ENCODE results near the gene PPARA. TPM values are rescaled to one million over a fixed set of nuclear protein-coding genes. Genes with fewer than 3 reads are reported as not detected.
"Not testable (repeated sequence)": the region's sequence is repeated elsewhere in the genome, so short reads cannot be mapped to it uniquely, and the experiment has no call there.

Gene PPARA
- total RNA-seq, 2 donors from 2014 or later = 15.4 to 18.7 TPM

DNA sequence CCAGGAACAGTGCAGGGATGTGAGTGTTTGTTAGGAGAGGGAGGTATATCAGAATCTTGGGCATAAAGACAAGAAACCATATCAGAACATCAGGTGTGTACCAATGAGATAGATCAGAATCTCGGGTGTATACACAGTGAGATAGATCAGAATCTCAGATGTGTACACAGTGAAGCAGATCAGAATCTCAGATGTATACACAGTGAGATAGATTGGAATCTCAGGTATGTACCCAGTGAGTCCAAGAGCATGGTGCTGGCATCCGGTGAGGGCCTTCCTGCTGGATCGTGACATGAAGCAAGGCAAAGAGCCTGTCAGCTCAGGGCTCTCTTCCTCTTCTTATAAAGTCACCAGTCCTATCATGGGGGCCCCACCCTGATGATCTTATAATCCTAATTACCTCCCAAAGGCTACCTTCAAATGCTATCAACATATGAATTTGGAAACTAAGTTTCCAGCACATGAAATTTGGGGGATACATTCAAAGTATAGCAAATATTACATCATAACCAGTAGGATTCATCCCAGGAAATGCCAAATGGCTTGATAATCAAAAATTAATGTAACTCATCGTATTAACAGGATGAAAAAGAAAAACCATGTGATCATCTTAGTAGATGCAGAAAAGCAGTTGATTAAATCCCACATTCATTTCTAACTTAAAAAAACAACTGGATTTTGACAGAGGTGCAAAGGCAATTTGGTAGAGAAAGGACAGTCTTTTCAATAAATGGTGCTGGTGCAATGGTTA, 28.6 kb downstream of the PPARA start:
- H3K4me1 Mint-ChIP-seq = no peaks in the 10 kb centered on the region
- H3K27me3 Mint-ChIP-seq = no peaks in the 10 kb centered on the region
- H3K9me3 Mint-ChIP-seq = peaks cover 14% of the 10 kb centered on the region
- no peak overlapping the region for H3K27ac Mint-ChIP-seq
- ATAC-seq (replicated peaks) = no peak
- H3K4me3 Mint-ChIP-seq = no peak overlapping the region
- peaks cover 61% of the 10 kb centered on the region for H3K36me3 Mint-ChIP-seq (ENCODE audit: low read depth)

GRCh38 chr22:46179748-46180147, 29.4 kb downstream of the PPARA start:
- Mint-ChIP-seq H3K27ac (no peak overlapping the region), H3K36me3 (ENCODE audit: low read depth) (peaks cover 64% of the 10 kb centered on the region), H3K4me3 (no peak overlapping the region), H3K27me3 (no peaks in the 10 kb centered on the region), H3K4me1 (no peaks in the 10 kb centered on the region), H3K9me3 (peaks cover 14% of the 10 kb centered on the region)
- no peak for ATAC-seq (replicated peaks)

DNA sequence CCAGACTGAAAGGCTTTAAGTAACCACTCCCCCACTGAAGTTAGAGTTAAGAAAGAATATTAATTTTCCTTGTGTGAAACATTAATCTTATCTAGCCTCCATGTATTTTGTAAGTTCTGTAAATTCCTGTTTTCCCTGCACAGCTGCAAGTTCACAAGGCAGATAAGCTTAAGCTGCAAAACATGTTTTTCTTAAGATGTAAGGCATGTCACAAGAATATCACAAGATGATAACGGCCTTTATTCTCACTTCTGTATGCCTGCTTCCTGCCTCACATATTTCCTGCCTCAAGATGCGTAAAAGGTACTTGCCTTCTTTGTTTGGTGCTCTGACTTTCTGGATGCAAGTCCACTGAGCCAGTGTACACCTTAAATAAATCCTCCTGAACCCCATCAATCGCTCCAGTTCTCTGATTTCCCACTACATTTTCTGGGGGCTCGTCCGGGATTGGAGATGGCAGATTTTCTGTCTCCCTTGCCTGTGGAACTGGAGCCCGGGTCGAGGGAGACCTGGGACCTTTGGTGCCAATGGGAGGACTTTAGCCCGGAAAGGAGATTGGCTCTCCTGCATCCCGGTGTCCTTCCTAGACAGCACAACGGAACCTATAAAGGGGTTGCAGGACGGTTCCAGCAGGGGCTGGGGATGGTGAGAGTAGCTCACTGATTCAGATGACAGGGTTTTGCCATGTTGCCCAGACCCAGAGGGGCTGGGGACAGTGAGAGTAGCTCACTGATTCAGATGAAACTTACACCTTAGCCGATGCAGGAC, 30.2 kb downstream of the PPARA start:
- Mint-ChIP-seq H3K27ac (no peak overlapping the region), H3K27me3 (no peaks in the 10 kb centered on the region), H3K4me3 (no peak overlapping the region), H3K36me3 (ENCODE audit: low read depth) (peaks cover 64% of the 10 kb centered on the region), H3K9me3 (peaks cover 14% of the 10 kb centered on the region), H3K4me1 (peaks cover 4% of the 10 kb centered on the region)
- no peak for ATAC-seq (replicated peaks)

DNA sequence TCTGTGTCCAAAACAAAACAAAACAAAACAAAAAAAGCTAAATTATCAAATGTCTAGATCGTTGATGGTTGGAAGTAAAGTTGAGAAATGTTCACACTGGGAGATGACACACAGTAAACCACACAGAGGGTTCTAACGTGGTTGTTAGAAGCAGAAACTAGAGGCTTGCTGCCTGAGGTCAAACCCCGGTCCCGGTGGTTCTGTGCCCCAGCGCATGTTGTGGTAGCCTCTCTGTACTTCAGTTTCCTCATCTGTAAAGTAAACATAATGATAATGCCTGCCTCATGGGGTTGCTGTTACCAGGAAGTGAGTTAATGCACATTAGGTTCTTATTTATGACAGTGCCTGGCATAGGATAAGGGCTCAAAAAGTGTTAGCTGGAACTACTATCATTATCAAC, 33.4 kb downstream of the PPARA start:
- ATAC-seq (replicated peaks) = no peak
- H3K27me3 Mint-ChIP-seq = no peaks in the 10 kb centered on the region
- peaks cover 16% of the 10 kb centered on the region for H3K4me1 Mint-ChIP-seq
- H3K4me3 Mint-ChIP-seq = no peak overlapping the region
- peaks cover 14% of the 10 kb centered on the region for H3K9me3 Mint-ChIP-seq
- H3K27ac Mint-ChIP-seq = no peak overlapping the region
- peaks cover 49% of the 10 kb centered on the region for H3K36me3 Mint-ChIP-seq (ENCODE audit: low read depth)

GRCh38 chr22:46185283-46185682, 35.0 kb downstream of the PPARA start:
- no peak overlapping the region for H3K27ac Mint-ChIP-seq
- peaks cover 33% of the 10 kb centered on the region for H3K36me3 Mint-ChIP-seq (ENCODE audit: low read depth)
- H3K9me3 Mint-ChIP-seq = peaks cover 9% of the 10 kb centered on the region
- no peaks in the 10 kb centered on the region for H3K27me3 Mint-ChIP-seq
- H3K4me3 Mint-ChIP-seq = no peak overlapping the region
- H3K4me1 Mint-ChIP-seq = peaks cover 19% of the 10 kb centered on the region
- no peak for ATAC-seq (replicated peaks)

GRCh38 chr22:46187862-46188261, 37.5 kb downstream of the PPARA start:
- H3K27ac Mint-ChIP-seq = peak overlapping the region; percentile 39

GRCh38 chr22:46192210-46192993, 42.1 kb downstream of the PPARA start:
- ATAC-seq (replicated peaks) = no peak
- no peaks in the 10 kb centered on the region for H3K27me3 Mint-ChIP-seq
- no peak overlapping the region for H3K4me3 Mint-ChIP-seq
- peaks cover 9% of the 10 kb centered on the region for H3K4me1 Mint-ChIP-seq
- no peak overlapping the region for H3K27ac Mint-ChIP-seq
- H3K36me3 Mint-ChIP-seq (ENCODE audit: low read depth) = no peaks in the 10 kb centered on the region
- H3K9me3 Mint-ChIP-seq = no peaks in the 10 kb centered on the region

More at GRCh38 chr22:46187862-46188261, 37.5 kb downstream of the PPARA start:
- no peaks in the 10 kb centered on the region for H3K27me3 Mint-ChIP-seq
- H3K4me3 Mint-ChIP-seq = no peak overlapping the region
- H3K4me1 Mint-ChIP-seq = peaks cover 19% of the 10 kb centered on the region
- ATAC-seq (replicated peaks) = no peak
- no peaks in the 10 kb centered on the region for H3K9me3 Mint-ChIP-seq
- peaks cover 13% of the 10 kb centered on the region for H3K36me3 Mint-ChIP-seq (ENCODE audit: low read depth)

GRCh38 chr22:46193898-46194310, 43.6 kb downstream of the PPARA start:
- Mint-ChIP-seq H3K36me3 (ENCODE audit: low read depth) (peaks cover 3% of the 10 kb centered on the region), H3K9me3 (no peaks in the 10 kb centered on the region), H3K27ac (no peak overlapping the region), H3K4me1 (peaks cover 2% of the 10 kb centered on the region), H3K4me3 (no peak overlapping the region), H3K27me3 (no peaks in the 10 kb centered on the region)
- ATAC-seq (replicated peaks) = no peak

DNA sequence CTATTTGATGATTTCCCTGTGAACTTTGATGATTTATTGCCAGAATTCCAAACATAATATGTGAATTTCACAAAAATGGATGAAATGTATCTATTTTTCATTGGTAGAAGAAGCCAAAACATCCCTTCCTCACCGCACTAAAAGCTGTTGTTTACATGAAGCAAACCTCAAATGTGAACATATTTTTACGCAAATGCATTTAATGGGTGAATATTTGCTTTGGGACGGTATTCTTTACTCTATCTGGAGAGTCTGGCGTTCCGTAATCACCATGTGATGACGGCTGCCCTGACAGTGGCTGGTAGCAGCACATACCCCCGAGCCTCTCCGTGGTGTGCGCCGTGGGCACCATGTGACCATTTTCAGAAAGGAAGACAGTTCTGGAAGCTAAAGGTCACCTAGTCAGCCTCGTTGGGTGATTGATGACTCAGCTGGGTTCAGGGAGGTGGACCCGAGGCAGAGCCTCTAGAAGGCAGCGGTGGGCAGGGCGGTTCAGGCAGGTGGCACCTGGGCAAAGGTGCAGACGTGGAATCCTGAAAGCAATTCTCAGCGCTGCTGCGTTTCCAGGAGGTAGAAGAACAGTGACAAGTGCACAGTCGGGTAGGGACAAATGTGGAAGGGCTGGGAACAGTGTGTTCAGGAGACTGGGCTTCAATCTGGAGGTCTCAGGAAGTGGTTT, 45.3 kb downstream of the PPARA start:
- H3K4me1 Mint-ChIP-seq = no peaks in the 10 kb centered on the region
- H3K36me3 Mint-ChIP-seq (ENCODE audit: low read depth) = peaks cover 13% of the 10 kb centered on the region
- no peak overlapping the region for H3K27ac Mint-ChIP-seq
- H3K27me3 Mint-ChIP-seq = no peaks in the 10 kb centered on the region
- no peak overlapping the region for H3K4me3 Mint-ChIP-seq
- no peaks in the 10 kb centered on the region for H3K9me3 Mint-ChIP-seq
- no peak for ATAC-seq (replicated peaks)

GRCh38 chr22:46196278-46196677, 46.0 kb downstream of the PPARA start:
- H3K36me3 Mint-ChIP-seq (ENCODE audit: low read depth) = peaks cover 13% of the 10 kb centered on the region
- no peaks in the 10 kb centered on the region for H3K4me1 Mint-ChIP-seq
- H3K4me3 Mint-ChIP-seq = no peak overlapping the region
- H3K9me3 Mint-ChIP-seq = no peaks in the 10 kb centered on the region
- no peak for ATAC-seq (replicated peaks)
- no peaks in the 10 kb centered on the region for H3K27me3 Mint-ChIP-seq
- peak overlapping the region; percentile 66 for H3K27ac Mint-ChIP-seq

DNA sequence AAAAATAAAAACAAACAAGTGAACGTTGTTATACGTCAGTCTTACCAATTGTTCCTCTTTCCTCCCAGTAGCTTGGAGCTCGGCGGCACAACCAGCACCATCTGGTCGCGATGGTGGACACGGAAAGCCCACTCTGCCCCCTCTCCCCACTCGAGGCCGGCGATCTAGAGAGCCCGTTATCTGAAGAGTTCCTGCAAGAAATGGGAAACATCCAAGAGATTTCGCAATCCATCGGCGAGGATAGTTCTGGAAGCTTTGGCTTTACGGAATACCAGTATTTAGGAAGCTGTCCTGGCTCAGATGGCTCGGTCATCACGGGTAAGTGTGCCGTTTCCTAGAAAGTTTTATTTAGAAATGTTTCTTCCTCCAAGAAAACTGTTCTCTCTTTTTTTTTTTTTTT, 47.9 kb downstream of the PPARA start:
- H3K4me3 Mint-ChIP-seq = no peak overlapping the region
- H3K9me3 Mint-ChIP-seq = no peaks in the 10 kb centered on the region
- H3K27ac Mint-ChIP-seq = no peak overlapping the region
- ATAC-seq (replicated peaks) = no peak
- H3K4me1 Mint-ChIP-seq = no peaks in the 10 kb centered on the region
- peaks cover 17% of the 10 kb centered on the region for H3K36me3 Mint-ChIP-seq (ENCODE audit: low read depth)
- no peaks in the 10 kb centered on the region for H3K27me3 Mint-ChIP-seq

DNA sequence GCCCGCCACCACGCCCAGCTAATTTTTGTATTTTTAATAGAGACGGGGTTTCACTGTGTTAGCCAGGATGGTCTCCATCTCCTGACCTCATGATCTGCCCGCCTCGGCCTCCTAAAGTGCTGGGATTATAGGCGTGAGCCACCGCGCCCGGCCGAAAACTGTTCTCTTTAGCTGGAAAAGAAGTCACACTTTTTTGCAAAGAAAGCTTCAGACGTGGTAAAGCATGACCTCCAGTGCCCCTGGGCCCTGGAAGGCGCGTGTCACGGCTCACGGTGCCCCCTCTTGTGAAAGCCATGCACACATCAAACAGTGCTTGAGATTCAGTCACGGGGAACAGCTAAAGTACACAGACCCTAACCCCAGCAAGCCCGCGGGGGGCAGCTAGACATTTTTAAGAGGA, 48.5 kb downstream of the PPARA start:
- not testable (repeated sequence) for H3K27me3 Mint-ChIP-seq; ATAC-seq (replicated peaks); H3K9me3 Mint-ChIP-seq; H3K27ac Mint-ChIP-seq; H3K4me3 Mint-ChIP-seq; H3K4me1 Mint-ChIP-seq
- H3K36me3 Mint-ChIP-seq (ENCODE audit: low read depth) = peaks cover 23% of the 10 kb centered on the region

DNA sequence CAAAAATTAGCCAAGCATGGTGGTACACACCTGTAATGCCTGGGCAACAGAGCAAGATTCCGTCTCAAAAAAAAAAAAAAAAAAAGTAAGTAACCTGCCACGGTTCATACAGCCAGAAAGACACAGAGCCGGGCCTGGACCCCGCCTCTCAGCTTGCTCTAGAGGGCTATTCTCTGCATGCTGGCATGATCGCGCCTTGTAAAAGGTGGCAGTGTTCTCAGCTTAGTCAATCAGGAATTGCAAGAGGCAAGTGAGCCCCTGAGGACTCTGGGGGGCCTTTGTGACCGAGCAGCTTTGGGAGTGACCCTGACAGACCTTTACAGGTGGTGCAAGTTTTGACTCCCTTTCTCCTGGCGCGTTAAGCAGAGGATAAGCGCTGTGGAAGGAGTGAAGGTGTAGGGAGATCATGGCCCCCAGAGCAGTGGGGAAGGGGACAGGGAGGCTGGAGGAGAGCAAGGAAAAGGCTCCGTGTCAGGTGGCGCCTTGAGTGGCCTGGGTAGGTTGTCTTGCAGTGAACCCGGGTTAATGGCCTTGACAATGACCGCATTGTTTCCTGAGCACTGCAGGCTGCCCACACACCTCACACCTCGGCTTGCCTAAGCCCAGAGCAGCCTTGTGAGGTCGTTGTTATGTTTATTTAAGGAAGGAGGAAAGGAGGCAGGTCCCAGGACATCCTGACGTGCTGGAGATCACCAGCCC, 50.9 kb downstream of the PPARA start:
- H3K27ac Mint-ChIP-seq = no peak overlapping the region

More for the DNA sequence above, 50.9 kb downstream of the PPARA start:
- Mint-ChIP-seq H3K4me3 (no peak overlapping the region), H3K36me3 (ENCODE audit: low read depth) (peaks cover 37% of the 10 kb centered on the region), H3K4me1 (no peaks in the 10 kb centered on the region), H3K9me3 (no peaks in the 10 kb centered on the region), H3K27me3 (no peaks in the 10 kb centered on the region)
- no peak for ATAC-seq (replicated peaks)
